ENCODE results near the gene OR52E1.

DNA sequence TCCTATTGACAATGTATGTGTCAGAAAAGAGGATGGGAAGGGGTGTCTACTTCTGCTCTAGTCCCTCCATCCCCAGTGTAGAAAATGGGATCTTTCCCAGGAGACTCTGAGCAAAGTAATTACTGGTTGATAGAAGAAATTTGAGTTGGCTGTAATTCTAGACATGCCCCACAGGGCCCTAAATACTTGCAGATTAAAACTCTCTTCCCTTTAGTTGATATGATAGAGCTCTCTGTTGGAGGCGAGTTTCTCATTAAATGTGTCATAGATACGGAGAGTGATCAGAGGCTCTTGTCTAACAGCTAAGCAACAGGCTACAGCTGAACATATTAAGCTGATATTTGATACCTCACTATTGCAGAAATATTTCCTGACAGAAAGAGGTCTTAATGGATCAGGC lies 32.9 kb downstream of the OR52E1 start:
- TF ChIP-seq POLR2A (IDR thresholded peaks at IDR 0.05): no peak
- no peak for TF ChIP-seq CTCF (IDR thresholded peaks at IDR 0.05)
- TF ChIP-seq EP300 (IDR thresholded peaks at IDR 0.05): no peak
- TF ChIP-seq POLR2AphosphoS5 (IDR thresholded peaks at IDR 0.05): no peak

Measured in upper lobe of left lung (tissue), 4 donors.